ENCODE data around the gene COTL1.

DNA sequence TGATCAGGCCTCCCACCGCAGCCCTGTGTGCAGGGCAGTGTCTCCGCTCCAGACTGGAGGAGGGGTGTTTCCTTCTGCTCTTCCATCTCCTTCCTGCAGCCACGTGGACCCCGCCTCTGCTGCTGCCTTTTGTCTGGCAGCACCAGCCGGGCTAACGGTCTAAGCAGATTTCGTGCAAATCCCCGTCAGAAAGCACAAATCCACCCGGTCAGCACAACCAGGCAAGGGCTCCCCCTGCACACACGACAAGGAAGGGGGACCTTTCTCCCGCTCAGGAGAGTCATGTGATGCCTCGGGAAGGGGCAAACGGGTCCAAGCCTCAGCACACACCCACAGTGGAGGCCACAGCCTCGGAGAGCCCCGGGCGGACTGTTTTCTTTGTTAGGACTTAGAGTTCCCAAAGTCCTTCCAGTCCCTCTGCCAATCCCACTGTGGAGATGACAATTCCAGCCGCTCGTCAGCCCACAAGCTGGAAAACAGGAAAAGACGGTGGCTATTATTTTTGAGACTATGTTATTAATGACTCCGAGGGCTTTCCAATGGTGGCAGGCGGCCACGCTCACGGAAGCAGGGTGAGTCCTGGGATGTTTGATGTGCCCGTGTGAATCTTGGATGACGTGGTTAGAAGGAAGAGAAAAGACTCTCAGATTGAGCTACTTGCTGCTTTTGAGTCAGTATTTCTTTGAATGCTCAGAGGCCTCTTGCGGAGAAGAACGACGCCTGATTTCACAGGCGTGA lies 90.9 kb downstream of the COTL1 start:
- no peak for TF ChIP-seq EZH2phosphoT487 (IDR thresholded peaks at IDR 0.05; ENCODE audit: insufficient read depth, low read depth)
- TF ChIP-seq EZH2 (IDR thresholded peaks at IDR 0.05; ENCODE audit: insufficient read depth, poor library complexity, severe bottlenecking) = no peak
